HG02973 (cell line): Measurements from ENCODE around the gene RBM6.
A peak's percentile ranks its signal among the peaks of the same experiment; 100 is the strongest.

ENCODE experiments used
- ATAC-seq: cut with Tn5 transposase; IDR thresholded peaks from one replicate; pipeline ENCODE4 v1.9.1; 2021; ENCODE audit warnings: moderate library complexity; ENCODE audit not compliant: unreplicated experiment

Gene RBM6

DNA sequence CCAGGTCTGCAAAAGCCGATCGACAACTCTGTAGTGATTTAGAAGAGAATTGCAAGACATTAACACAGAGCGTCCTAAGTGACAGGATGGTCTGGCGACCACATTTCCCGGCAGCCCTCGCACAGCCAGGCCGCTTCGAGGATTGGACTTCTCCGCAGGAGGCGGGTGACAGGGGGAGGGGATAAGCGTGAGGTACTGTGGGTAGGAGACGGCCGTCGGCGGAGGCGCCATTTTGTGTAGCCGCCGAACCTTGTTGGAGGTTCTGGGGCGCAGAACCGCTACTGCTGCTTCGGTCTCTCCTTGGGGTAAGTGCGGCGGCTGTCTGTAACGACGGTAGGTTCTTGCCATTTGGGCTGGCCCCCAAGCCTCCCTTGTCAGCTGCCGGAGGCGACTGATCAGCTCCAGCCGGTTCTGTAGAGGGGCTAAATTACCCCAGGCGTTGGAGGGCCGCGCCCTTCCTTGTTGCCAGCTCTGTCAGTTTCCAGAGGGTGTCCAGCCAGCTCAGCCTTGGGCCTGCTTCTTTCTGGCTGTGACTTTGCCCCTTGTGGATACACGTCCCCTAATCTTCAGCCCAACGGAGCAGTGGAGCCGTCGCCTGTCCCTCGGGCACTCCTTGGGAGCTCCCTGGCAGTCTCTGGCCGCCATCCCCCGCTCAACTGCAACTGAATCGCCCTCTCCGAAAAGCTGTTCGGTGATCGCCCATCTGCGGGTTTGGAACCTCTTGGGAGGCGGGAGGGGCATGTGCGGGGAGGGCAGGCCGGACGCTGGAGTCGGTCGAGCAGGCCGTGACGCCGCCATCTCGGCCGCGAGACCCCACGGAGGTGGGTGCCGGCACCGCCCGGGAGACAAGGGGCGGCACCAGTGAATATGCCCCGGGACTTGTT is 149.0 kb downstream of the RBM6 start, which contains the start of gene RBM5:
Gene RBM5, plus strand, starts transcription at position 195 of the 884 bp plus-strand sequence. CDS start 1,516 bp downstream, outside the sequence.
- peak; percentile 95 for ATAC-seq

DNA sequence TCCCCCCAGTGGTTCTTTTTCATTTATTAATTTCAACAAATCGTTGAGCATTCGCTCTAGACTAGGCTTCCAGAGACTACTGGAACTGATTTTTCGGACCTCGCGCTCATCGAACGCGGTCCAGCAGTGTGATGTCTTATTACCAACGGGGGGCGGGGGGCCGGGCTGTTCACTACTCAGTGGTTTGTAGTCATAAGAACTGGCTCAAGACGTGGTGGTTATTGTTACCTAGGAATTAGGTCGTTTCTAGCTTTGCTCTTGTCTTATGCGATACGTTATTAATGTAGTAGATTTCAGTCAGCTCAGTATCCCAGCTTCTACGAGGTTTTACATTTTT is 149.6 kb downstream of the RBM6 start:
- ATAC-seq = peak; percentile 10

DNA sequence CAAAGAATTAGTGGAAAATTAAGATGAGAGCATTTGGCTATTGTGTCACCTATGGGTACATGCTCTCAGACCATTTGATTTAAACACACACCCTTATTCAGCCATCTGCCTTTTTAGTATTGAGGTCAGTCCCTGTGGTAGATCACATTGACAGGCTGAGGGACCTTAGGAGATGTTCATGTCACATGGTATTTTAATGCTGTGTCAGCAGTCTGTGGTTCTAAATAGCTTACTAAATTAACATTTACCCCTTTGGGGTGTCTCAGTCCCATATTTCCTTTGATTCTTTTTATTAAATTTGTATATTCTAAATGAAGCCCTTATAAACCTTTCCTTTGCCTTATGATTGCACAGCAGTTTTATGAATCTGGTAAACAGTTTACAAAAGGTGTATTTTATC is 151.0 kb downstream of the RBM6 start:
- no peak for ATAC-seq

DNA sequence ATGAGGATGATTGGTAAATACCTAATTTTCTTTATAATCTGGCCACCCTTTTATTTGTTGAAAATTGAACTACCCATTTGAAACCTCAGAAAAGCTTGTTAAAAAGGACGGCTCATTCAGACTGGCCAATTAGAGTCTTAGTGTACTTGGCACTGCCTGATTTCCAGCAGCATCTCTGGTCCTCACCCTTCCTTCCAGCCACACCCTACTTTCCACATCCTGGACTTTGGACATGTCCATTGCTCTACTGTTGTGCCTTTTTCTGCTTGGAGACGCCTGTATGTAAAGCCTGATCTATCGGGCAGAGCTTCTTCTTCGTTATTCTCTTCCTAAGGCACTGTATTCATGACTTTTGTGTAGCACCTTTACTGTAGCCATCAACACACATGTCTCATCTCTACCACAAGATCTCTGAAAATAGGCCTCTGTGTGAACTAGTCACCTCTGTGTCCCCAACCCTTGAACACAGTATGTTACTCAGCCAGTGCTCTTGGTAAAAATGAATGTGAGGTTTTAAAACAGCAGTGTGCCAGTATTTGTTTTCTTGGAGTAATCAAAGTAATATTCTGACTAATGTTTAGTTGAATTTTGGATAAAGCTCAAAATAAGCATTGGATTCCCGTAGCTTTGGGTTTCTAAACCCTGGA is 155.5 kb downstream of the RBM6 start:
- no peak for ATAC-seq

DNA sequence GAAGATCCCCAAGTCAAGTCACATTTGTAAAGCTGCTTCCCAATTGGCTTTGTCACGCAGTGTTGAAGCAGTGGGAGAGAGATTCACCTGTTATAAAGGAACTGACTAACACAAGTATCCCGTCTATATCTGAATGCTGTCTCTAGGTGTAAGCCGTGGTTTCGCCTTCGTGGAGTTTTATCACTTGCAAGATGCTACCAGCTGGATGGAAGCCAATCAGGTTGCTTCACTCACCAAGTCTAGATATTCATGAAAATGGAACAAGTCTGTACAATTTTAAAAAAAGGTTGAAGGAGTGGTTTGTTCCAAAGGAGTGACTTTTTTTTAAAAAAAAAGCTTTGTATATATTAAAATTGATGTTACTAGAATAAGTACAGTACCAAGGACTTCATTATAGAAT is 160.4 kb downstream of the RBM6 start:
- ATAC-seq = no peak

DNA sequence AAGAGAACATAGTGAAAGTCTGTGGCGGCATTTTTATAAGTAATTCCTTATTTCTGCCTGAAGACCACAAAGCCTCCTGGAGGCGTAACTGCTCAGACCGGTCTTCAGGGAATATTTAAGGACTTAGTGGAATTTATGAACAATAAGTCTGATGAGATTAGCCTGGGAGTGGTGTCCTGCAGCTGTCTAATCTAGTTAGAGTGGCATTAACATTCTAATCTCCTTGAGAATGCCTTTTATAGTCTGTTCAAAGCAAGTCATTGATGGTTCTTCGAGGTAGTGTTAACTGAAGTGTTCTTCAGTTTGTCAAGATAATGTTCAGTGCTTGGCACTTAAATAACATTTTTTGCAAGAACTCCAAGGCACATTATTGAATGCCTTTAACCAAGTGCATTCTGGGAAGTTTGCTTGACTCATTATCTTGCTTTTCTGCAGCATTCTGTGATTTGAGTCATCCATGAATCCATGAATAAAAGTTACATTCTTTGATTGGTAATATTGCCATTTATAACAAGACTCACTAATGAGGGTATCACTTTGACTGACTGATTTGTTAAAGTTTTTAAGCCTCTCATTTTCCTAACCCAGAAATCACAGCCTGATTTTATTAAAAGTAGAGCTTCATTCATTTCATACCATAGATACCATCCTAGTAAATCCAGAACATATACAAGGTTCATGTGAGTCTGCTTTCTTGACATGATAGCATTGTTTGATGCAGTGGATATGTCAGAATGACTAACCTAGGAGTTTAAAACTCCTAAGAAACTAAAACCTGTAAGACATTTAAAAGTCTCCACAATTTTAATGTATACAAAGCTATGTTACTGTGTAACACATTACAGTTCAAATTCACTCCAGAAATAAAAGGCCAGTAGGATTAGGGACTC is 161.3 kb downstream of the RBM6 start:
- ATAC-seq = no peak

DNA sequence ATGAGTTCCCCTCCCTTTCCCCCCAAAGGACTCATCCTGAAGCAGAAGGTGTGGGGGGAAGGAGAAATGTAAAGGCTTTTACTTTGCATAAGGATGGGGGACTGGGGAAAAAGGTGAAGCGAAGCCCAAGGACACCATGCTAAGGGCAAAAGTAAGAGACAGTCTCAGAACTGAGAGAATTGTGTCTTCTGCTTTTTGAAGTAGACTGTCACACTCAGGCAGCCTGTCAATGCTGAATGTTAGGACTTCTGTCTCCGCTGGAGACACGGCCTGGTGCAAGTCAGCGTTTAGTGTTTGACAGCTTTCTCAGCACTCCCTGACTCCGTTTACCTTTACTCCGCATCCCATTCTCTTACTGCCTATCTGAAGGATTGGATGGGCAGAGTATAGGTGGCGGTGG is 162.6 kb downstream of the RBM6 start:
- no peak for ATAC-seq

DNA sequence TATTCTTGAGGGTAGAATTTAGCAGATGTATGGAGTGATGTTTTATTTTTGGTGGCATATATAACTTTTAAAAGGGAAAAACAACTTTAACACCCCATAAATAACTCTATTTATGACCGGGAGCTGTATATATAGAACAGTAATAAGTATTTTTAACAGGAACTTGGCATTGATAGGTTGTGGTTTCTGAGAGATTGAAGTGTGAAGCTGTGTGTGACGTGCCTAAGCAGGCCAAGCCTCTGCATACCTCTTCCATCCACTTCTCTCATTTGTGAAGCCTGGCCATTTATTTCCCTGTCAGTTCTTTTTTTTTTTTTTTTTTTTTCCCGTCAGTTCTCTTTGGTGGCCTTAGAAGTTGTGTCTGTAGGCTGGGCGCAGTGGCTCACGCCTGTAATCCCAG is 171.8 kb downstream of the RBM6 start:
- no peak for ATAC-seq

DNA sequence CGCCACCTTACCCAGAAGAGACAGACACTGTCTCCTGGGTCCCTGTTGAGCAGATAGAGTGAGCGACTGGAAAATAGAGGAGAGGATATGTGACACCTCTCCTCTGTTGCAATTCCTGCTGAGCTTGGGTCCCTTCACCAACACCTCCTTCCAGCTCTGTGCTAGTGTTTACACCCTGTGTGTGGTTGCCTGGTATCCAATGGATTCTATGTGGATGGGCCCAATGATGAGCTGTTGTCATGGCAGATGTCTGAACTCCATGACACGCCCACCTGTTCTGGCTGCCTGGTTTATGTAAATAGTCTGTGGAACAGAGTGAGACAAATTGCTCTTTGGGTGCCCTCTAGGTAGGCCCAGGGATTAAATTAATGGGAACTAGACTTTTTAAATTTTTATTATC is 172.5 kb downstream of the RBM6 start:
- no peak for ATAC-seq

DNA sequence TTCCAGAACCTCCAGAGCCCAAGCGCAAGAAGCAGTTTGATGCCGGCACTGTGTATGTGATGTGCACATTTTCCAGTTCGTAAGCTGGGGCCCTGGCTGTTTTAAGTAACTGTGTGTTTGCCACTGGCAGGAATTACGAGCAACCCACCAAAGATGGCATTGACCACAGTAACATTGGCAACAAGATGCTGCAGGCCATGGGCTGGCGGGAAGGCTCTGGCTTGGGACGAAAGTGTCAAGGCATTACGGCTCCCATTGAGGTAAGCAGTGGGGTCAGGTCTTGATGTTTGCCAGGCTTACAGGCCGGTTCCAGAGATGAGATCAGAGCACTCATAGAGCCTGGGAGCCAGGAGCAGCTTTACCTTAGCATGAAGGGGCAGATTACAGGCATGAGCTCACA is 177.2 kb downstream of the RBM6 start:
- no peak for ATAC-seq

DNA sequence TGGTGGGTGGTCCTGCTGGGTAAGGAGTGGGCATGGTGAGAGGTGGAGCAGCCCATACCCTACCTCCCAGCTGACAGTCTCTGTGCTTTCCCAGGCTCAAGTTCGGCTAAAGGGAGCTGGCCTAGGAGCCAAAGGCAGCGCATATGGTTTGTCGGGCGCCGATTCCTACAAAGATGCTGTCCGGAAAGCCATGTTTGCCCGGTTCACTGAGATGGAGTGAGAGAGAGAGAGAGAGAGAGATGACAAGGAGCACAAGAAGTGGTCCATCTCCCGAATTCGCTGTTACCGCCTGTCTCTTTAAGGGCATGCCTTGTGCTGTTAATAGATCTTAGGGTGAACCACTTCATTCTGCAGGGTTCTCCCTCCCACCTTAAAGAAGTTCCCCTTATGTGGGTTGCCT is 178.3 kb downstream of the RBM6 start:
- ATAC-seq = no peak

DNA sequence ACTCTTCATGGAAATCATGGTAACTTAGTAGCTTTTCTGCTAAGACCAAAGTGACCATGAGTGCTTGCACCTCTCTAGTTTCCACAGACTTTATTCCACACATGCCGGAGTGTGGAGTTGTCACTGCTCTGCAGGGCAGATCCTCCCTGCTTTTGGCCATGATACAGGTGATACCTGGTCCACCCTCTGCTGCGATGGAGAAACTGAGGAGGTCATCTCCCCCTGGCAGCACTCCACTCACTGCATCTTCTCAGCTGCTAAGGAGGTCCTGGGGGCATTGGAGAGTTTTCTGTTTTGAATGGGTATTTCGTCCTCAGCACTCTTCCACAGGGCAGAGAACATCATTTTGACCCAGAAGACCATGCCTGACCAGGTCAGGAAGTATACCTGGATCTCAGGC is 179.8 kb downstream of the RBM6 start:
- no peak for ATAC-seq

DNA sequence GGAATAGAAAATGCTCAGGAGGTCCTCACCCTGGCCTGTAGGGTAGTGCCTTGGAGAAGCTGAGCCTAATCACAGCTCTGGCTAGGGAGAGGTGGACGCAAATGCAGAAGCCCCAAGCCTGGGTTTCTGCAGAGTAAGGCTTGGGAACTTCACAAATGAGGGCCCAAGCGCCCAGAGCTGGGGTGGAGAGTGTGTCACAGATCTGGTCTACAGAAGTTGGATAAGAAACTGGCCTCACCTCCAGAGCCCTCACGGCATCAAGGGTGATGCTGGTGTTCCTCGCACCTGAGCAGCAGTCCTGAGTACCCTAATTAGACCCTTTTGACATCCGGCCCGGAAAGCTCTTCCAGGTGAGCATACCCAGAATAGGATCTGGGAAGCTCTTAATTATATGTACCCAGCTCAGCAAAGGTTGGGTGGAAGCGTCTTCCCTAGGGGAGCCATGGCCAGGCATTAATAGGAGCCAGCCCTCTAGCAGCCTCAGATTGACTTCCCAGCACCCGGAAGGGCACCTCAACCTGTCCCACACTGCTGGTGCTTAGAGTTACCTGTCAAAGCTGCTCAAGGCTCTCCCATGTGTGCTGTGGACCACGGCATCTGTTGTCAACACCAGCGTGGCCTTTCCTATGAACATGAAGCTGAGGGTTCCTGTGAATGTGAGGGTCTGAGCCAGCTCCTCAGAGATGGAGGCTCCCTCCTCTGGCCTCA is 180.6 kb downstream of the RBM6 start:
- no peak for ATAC-seq

DNA sequence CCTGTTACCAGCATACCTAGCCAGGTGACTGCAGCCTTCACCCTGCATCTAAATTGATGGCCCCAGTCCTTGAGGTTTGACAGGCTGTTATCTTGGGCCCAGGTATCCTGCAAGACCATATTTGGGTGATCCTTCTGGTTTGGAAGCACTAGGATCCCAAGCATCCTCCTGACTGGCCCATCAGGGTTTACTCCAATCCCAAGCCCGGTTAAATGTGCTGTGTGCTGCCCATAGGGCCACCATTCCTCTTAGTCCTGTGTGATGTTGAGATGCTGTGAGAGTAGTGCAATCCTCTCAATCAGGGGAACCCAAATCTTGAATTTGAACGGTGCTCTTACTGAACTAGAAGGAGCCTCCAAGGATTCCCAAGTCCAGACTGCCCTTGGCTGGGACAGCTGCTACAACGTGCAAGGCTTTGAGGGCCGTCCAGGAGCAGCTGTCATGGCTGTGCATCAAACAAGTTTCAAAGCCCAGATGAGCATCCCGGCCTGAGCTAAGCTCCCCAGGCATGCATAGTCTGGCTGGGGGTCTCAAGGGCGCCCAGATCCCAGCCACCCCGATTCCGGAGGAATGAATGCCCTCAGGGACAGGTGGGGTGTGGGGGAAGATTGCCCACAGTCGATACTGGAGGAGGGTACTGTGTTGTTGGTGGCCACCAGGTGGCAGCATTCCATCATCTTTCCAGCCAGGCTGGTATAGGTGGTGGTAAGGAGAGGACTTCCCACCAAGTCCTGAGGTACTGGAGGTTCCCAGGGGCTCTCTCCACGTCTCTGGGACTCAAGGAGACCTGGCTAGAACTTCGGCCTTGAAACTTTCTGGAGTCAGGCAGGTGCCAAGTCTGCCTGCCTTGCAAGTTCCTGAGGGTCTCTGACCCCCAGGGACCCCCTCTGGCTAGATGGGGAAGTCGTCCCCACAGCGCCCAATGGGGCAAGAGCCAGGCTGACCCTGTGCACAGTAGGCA is 181.4 kb downstream of the RBM6 start:
- ATAC-seq = peak; percentile 62

DNA sequence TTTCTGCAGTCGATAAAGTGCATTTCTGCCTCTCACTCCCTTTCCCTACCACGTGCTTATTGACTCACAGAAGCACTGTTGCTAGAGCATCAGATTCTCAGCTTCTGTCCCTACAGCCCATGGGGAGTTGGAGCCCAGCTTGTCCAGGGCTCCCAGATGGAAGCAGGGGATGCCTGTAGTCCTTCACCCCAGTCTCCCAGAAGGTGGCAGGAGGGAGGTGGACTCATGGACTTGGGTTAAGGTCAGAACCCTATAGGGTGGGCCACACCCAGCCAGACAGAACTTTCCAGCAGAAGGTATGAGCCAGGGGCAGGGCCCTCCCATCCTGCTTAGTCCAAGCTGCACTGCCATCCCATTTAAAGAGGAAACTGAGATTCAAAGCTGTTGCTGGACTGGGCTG is 182.1 kb downstream of the RBM6 start:
- ATAC-seq = no peak

DNA sequence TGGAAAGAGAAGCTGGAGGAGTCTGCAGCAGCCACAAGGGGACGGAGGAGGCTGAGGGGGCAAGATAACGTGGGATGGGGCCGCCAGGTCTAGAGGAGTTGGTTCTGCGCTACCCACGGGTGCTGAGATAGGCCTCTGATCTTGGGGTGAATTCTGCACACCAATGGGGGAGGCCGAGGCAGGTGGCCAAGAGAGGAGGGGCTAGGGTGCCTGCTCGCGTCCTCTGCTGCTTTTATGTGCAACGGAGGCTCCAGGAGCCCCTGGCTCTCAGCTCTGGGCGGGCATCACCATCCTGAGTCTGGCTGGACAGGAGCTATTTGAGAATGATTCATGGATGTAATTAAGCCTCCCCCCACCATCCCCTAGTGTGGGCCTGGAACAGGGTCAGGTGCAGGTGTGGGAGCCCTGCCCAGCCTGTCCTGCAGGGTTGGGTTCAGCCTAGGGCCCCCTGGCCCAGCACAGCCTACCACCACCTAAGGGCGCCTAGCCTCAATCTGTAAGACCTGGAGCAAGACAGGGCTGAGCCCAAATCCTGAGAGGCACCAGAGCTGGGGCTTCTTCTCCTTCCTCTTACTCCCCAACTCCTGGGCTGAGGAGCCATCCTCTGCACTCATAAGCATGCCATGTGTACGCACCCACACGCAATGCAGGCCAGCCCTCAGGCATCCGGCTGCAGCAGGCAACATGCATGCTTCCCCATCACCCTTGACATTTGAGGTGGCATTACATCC is 182.9 kb downstream of the RBM6 start:
- no peak for ATAC-seq

DNA sequence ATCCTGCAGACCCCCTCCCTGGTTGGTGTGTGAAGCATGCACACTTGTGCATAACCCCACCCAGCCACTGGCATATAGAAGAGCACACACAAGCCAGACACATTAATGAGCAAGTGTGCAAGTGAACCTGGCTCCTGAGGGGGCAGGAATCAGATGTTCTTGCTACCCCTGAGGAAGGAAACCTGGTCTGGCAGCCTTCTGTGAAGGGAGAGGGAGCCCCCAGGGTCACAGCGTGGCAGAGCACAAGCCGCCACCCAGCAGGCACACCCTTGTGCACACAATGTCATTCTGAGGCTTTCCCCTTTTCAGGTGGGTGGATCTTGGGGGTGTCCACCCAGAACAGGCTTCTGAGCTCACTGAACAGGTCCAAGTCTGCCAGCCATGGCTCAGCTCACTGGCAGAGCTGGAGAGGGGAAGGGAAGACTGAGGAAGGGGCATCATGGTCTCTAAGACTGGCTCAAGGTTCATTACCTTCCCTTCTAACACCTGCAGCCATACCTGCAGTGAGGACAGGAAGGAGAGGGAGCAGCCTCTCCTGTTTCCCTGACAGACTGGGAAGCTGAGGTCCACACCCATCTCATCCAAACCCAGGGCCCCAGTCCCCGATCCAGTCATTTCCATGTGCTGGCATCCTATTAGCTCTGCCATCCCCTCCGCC is 183.6 kb downstream of the RBM6 start:
- ATAC-seq = no peak

DNA sequence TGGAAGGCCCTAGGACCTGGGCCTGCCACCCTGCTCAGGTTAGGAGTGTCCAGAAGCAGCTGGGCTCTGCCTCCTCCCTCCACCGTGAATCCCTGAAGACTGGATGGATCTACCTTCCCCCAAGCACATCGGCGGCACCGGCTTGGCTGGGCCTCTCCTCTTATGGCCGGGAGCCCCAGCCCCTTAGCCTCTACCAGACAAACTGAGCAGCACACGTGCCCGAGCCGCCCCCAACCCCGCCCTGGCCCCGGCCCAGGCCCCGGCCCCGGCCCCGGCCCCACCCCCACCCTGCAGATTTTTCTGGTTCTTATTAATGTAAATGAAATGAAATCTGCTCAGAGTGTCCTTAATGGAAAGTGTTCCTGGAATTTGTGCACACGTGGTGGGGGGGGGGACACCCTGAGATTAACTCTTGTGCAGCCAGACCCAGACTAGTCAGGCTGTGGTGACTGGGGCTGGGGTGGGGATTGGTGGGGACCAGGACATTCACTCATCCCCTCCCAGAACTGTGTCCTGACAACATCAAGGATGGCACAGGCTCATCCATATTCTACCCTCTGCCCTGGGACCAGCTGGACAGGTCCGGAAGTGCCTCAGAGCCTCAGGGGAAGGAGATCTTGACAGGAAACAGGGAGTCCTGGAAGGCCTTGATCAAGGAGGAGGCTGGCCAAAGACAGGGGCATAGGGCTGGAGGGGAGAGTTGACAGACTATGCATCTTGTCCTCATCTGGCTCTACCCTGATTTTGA is 184.3 kb downstream of the RBM6 start:
- no peak for ATAC-seq
